Lower leg skin (tissue), 3 donors: ENCODE results near the gene EPHA4.

Experiments used
- CTCF ChIP-seq, 3 donors: fragments of 450-650 bp; IDR thresholded peaks; one replicate each; pipeline ENCODE4 v1.5.1; 2016; ENCODE audit warnings: antibody characterized with exemption in 3 of 3, mild to moderate bottlenecking in 3 of 3, moderate library complexity in 2 of 3
- POLR2A ChIP-seq, 2 donors: fragments of 450-650 bp; IDR thresholded peaks; one replicate each; pipeline ENCODE4 v1.6.1; 2016 to 2017; ENCODE audit warnings: antibody characterized with exemption in 2 of 2, mild to moderate bottlenecking in 1 of 2, moderate library complexity in 1 of 2

- TF ChIP-seq CTCF (IDR thresholded peaks at IDR 0.05) (no peak), POLR2A (IDR thresholded peaks at IDR 0.05) (no peak)
Measured at GRCh38 chr2:221370857-221371211, 201.3 kb downstream of the EPHA4 start.
